K562 (cell line): ENCODE results near the gene TRMT112. TPM values are rescaled to one million over a fixed set of nuclear protein-coding genes. Genes with fewer than 3 reads are reported as not detected.

Source experiments
- BHLHE40 ChIP-seq: IDR thresholded peaks from 2 replicates; pipeline ENCODE4 v1.6.1; 2011; ENCODE audit warnings: low read length, improper control_type of control experiment
- CHD4 ChIP-seq: fragments of 200-600 bp; sonication (generic); IDR thresholded peaks from 3 replicates; pipeline ENCODE4 v1.6.1; 2012; ENCODE audit warnings: low read depth, mild to moderate bottlenecking, mixed read lengths, low read length, inconsistent platforms; ENCODE audit not compliant: insufficient read depth, insufficient replicate concordance, poor library complexity, severe bottlenecking
- GTF2A2 ChIP-seq: IDR thresholded peaks from 2 replicates; pipeline ENCODE4 v1.6.1; 2016; ENCODE audit warnings: mild to moderate bottlenecking, missing genetic modification characterization, missing compliant biosample characterization
- HDAC1 ChIP-seq, 2 experiments: fragments of 450-650 bp; IDR thresholded peaks; 2 replicates each; pipeline ENCODE4 v1.6.1; 2016 to 2017; ENCODE audit warnings: inconsistent platforms in 1 of 2, mild to moderate bottlenecking in 1 of 2, moderate library complexity in 1 of 2
- MYC ChIP-seq, 2 experiments: fragments of 250-450 bp in 1 of 2; sonication (Bioruptor Pico) in 1 of 2; IDR thresholded peaks; 2 replicates each; pipeline versions ENCODE4 v1.5.1 to v1.6.1; 2012 to 2021; ENCODE audit warnings: low read depth in 2 of 2, borderline replicate concordance in 1 of 2, improper control_type of control experiment in 1 of 2, low read length in 1 of 2, mild to moderate bottlenecking in 1 of 2, moderate library complexity in 1 of 2
- NFIC ChIP-seq: fragments of 450-650 bp; IDR thresholded peaks from 2 replicates; pipeline ENCODE4 v1.6.1; 2017; ENCODE audit warnings: mild to moderate bottlenecking, inconsistent platforms
- NR3C1 ChIP-seq: sonication (generic); formaldehyde crosslinking; IDR thresholded peaks from 2 replicates; pipeline ENCODE4 v1.8.1; 2022; ENCODE audit warnings: missing genetic modification reagents
- OTX1 ChIP-seq: fragments of 450-650 bp; formaldehyde crosslinking; IDR thresholded peaks from 2 replicates; pipeline ENCODE4 v1.4.0; 2022; ENCODE audit warnings: mild to moderate bottlenecking
- PML ChIP-seq: IDR thresholded peaks from 2 replicates; pipeline ENCODE4 v1.6.1; 2012; ENCODE audit warnings: low read length, inconsistent platforms
- PURB ChIP-seq: sonication (generic); formaldehyde crosslinking; IDR thresholded peaks from 2 replicates; pipeline ENCODE4 v1.9.0; 2021; ENCODE audit warnings: low read depth, mild to moderate bottlenecking, missing genetic modification reagents
- RNF2 ChIP-seq: sonication (generic); IDR thresholded peaks from 2 replicates; pipeline ENCODE4 v1.6.1; 2016
- TAF7 ChIP-seq: fragments of 450-650 bp; IDR thresholded peaks from 2 replicates; pipeline ENCODE4 v1.6.1; 2016; ENCODE audit warnings: missing genetic modification characterization, missing compliant biosample characterization
- TBL1XR1 ChIP-seq, 2 experiments: IDR thresholded peaks; 2 replicates each; pipeline ENCODE4 v1.6.1; 2012; ENCODE audit warnings: improper control_type of control experiment in 2 of 2, low read length in 2 of 2, mild to moderate bottlenecking in 1 of 2
- TCF7L2 ChIP-seq: fragments of 150-350 bp; IDR thresholded peaks from 2 replicates; pipeline ENCODE4 v1.6.1; 2016; ENCODE audit warnings: low read depth, mild to moderate bottlenecking, low read length, moderate library complexity
- TCFL5 ChIP-seq: fragments of 250-450 bp; sonication (Bioruptor Pico); conservative IDR thresholded peaks from 2 replicates; pipeline ENCODE4 v1.6.1; 2021; ENCODE audit warnings: mild to moderate bottlenecking, moderate library complexity, matching md5 sums
- U2AF2 ChIP-seq: fragments of 200-400 bp; formaldehyde crosslinking; optimal IDR thresholded peaks from 2 replicates; pipeline ENCODE3; 2017; ENCODE audit warnings: low read depth, mild to moderate bottlenecking, low read length
- ZNF212 ChIP-seq: fragments of 450-650 bp; formaldehyde crosslinking; IDR thresholded peaks from 2 replicates; pipeline ENCODE4 v1.4.0; 2020; ENCODE audit warnings: mild to moderate bottlenecking
- ZNF583 ChIP-seq: fragments of 250-450 bp; sonication (Bioruptor Pico); IDR thresholded peaks from 2 replicates; pipeline ENCODE4 v1.4.0; 2020
- polyA plus RNA-seq, 8 experiments: library from polyadenylated mRNA; depleted of rRNA in 4 of 8; stranded (reverse) in 5 of 8; unstranded in 3 of 8; fragments of >200 nt; fragmentation: Nextera tagmentation in 2 of 8; fragmentation: Illumina TruSeq in 1 of 8; extraction: Ambion mirVana in 2 of 8; extraction: Trizol in 1 of 8; gene quantifications; 2 replicates each; pipeline versions ENCODE4 v1.2.1 to v1.2.3, GENCODE V29; 2011 to 2014; ENCODE audit warnings: inconsistent platforms in 1 of 8, missing spikeins in 1 of 8
- total RNA-seq, 7 experiments: library from RNA; depleted of rRNA in 6 of 7; stranded (reverse); fragments of >200 nt in 6 of 7; fragmentation: Illumina TruSeq in 2 of 7; extraction: Trizol in 2 of 7; gene quantifications; 2 replicates each; pipeline versions ENCODE4 v1.2.1 to v1.2.3, GENCODE V29; 2011 to 2021; ENCODE audit warnings: low replicate concordance in 1 of 7
- TF ChIP-seq, protein P1 (sequence below): fragments of 450-650 bp; IDR thresholded peaks from 2 replicates; pipeline ENCODE4 v1.6.1; 2016; ENCODE audit warnings: antibody characterized with exemption
- TF ChIP-seq, protein P2 (sequence below): fragments of 250-450 bp; sonication (Bioruptor Pico); IDR thresholded peaks from 2 replicates; pipeline ENCODE4 v1.5.0; 2020; ENCODE audit warnings: mild to moderate bottlenecking, borderline replicate concordance
- TF ChIP-seq, protein P3 (sequence below): fragments of 250-450 bp; sonication (Bioruptor Pico); IDR thresholded peaks from 2 replicates; pipeline ENCODE4 v1.8.0; 2021; ENCODE audit warnings: moderate library complexity, mild to moderate bottlenecking, inconsistent platforms
- TF ChIP-seq, protein P4 (sequence below): fragments of 250-450 bp; sonication (Bioruptor Pico); IDR thresholded peaks from 2 replicates; pipeline ENCODE4 v1.4.0; 2020
- TF ChIP-seq, protein P5 (sequence below), 2 experiments: fragments of 200-800 bp in 1 of 2; sonication (Bioruptor generic) in 1 of 2; sonication (generic) in 1 of 2; formaldehyde crosslinking in 1 of 2; IDR thresholded peaks in 1 of 2; conservative IDR thresholded peaks in 1 of 2; 2 replicates each; pipeline versions ENCODE4 v1.5.0 to v1.6.1; 2016 to 2020; ENCODE audit warnings: missing compliant biosample characterization in 1 of 2, missing genetic modification characterization in 1 of 2, missing genetic modification reagents in 1 of 2

Gene TRMT112
- total and polyA plus RNA-seq, 9 of the 15 experiments (the other 6 are each of a cell fraction or from before 2014, with no cell fraction given), result 162 to 444 (median 300) TPM

DNA sequence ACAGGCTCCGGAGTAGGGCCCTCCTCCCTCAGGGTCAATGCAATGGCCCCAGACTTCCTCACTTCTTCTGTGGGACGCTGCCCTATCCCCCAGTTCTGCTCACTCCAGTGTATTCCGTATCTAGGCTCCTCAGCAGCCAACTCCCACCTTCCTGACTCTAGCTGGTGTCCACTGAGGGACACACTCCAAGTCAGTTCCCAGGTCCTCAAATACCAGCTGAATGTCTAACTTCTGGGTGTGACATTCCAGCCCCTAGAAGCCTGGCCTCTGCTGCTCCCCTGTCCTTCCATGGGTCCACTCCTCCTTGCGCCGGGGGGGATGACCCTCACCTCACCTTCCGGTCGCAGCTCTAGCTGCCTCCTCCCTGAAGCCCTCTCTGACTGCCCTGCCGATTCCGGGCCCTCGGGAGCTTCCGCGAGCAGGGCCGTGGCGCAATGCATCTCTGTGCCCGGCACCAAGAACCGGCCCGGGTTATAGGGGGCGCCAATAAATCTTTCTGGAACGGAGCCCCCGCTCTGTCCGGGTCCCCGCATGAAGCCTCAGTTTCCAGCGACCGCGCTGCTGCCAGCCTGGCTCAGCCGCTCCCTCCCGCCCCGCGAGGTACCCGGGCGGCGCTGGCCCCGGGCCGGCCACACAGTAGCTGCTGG, 48.3 kb downstream of the TRMT112 start (continued):
- TF ChIP-seq, protein P1, sequence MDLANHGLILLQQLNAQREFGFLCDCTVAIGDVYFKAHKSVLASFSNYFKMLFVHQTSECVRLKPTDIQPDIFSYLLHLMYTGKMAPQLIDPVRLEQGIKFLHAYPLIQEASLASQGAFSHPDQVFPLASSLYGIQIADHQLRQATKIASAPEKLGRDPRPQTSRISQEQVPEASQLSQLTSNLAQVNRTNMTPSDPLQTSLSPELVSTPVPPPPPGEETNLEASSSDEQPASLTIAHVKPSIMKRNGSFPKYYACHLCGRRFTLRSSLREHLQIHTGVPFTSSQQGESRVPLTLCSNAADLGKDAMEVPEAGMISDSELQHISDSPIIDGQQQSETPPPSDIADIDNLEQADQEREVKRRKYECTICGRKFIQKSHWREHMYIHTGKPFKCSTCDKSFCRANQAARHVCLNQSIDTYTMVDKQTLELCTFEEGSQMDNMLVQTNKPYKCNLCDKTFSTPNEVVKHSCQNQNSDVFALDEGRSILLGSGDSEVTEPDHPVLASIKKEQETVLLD, result 0 out of 2 replicates have a peak, but pooled peaks have one; percentile 24
- TF ChIP-seq HDAC1 (IDR thresholded peaks at IDR 0.05), result peak in 1 of 2 experiments; percentile 17; a peak in 1 of 4 replicates
- TF ChIP-seq TBL1XR1 (IDR thresholded peaks at IDR 0.05; ENCODE audit: low read length in 2 of 2), result no peak
- peak; percentile 10 for TF ChIP-seq CHD4
- no peak for TF ChIP-seq MYC (IDR thresholded peaks at IDR 0.05; ENCODE audit: low read depth, low read length)
- no peak for TF ChIP-seq MYC (CRISPR knock-in tag; IDR thresholded peaks at IDR 0.05; ENCODE audit: borderline replicate concordance, low read depth)
- TF ChIP-seq TCF7L2, result no peak
- no peak for TF ChIP-seq NR3C1
- TF ChIP-seq, protein P2, sequence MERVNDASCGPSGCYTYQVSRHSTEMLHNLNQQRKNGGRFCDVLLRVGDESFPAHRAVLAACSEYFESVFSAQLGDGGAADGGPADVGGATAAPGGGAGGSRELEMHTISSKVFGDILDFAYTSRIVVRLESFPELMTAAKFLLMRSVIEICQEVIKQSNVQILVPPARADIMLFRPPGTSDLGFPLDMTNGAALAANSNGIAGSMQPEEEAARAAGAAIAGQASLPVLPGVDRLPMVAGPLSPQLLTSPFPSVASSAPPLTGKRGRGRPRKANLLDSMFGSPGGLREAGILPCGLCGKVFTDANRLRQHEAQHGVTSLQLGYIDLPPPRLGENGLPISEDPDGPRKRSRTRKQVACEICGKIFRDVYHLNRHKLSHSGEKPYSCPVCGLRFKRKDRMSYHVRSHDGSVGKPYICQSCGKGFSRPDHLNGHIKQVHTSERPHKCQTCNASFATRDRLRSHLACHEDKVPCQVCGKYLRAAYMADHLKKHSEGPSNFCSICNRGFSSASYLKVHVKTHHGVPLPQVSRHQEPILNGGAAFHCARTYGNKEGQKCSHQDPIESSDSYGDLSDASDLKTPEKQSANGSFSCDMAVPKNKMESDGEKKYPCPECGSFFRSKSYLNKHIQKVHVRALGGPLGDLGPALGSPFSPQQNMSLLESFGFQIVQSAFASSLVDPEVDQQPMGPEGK (CRISPR knock-in tag), result peak; percentile 57; the same call in 1 of the 2 replicates
- TF ChIP-seq TAF7 (tag), result no peak
- TF ChIP-seq GTF2A2 (tag), result no peak
- TF ChIP-seq RNF2, result no peak
- 0 out of 2 replicates have a peak, but pooled peaks have one; percentile 7 for TF ChIP-seq OTX1
- TF ChIP-seq ZNF212 (CRISPR knock-in tag), result no peak
- no peak for TF ChIP-seq NFIC
- no peak; the same call in 1 of the 2 replicates for TF ChIP-seq PML
- TF ChIP-seq PURB (CRISPR knock-in tag), result no peak
- no peak for TF ChIP-seq U2AF2
- no peak for TF ChIP-seq ZNF583 (CRISPR knock-in tag)
- TF ChIP-seq, protein P3, sequence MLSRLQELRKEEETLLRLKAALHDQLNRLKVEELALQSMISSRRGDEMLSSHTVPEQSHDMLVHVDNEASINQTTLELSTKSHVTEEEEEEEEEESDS (CRISPR knock-in tag), result no peak
- TF ChIP-seq, protein P4, sequence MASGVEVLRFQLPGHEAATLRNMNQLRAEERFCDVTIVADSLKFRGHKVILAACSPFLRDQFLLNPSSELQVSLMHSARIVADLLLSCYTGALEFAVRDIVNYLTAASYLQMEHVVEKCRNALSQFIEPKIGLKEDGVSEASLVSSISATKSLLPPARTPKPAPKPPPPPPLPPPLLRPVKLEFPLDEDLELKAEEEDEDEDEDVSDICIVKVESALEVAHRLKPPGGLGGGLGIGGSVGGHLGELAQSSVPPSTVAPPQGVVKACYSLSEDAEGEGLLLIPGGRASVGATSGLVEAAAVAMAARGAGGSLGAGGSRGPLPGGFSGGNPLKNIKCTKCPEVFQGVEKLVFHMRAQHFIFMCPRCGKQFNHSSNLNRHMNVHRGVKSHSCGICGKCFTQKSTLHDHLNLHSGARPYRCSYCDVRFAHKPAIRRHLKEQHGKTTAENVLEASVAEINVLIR (CRISPR knock-in tag), result no peak
- TF ChIP-seq, protein P5, sequence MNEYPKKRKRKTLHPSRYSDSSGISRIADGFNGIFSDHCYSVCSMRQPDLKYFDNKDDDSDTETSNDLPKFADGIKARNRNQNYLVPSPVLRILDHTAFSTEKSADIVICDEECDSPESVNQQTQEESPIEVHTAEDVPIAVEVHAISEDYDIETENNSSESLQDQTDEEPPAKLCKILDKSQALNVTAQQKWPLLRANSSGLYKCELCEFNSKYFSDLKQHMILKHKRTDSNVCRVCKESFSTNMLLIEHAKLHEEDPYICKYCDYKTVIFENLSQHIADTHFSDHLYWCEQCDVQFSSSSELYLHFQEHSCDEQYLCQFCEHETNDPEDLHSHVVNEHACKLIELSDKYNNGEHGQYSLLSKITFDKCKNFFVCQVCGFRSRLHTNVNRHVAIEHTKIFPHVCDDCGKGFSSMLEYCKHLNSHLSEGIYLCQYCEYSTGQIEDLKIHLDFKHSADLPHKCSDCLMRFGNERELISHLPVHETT (CRISPR knock-in tag; conservative IDR thresholded peaks at IDR 0.05 in 1 of 2, IDR thresholded peaks at IDR 0.05 in 1 of 2), result peak in 1 of 2 experiments; percentile 64; a peak in 1 of 4 replicates
- no peak for TF ChIP-seq TCFL5
- no peak for TF ChIP-seq BHLHE40
